GM23338 (cell line): Measurements from ENCODE around the gene ECE2.

Experiments
- EZH2 ChIP-seq: fragments of 200-600 bp; sonication (generic); IDR thresholded peaks from one replicate; pipeline ENCODE4 v1.8.0; 2017; ENCODE audit warnings: antibody characterized with exemption, mild to moderate bottlenecking, low read depth; ENCODE audit not compliant: unreplicated experiment
- EZH2phosphoT487 ChIP-seq: fragments of 200-600 bp; sonication (generic); IDR thresholded peaks from one replicate; pipeline ENCODE4 v1.8.1; 2018; ENCODE audit warnings: antibody characterized with exemption; ENCODE audit not compliant: unreplicated experiment
- JUNB ChIP-seq: IDR thresholded peaks from one replicate; pipeline ENCODE4 v1.6.1; 2016; ENCODE audit warnings: antibody characterized with exemption; ENCODE audit not compliant: unreplicated experiment
- POLR2AphosphoS5 ChIP-seq: IDR thresholded peaks from 2 replicates; pipeline ENCODE4 v1.6.1; 2016; ENCODE audit warnings: antibody characterized with exemption, low read depth
- TF ChIP-seq, protein P1 (sequence below), 2 experiments: fragments of 200-600 bp in 1 of 2; sonication (generic) in 1 of 2; conservative IDR thresholded peaks; 2 replicates each; pipeline versions ENCODE4 v1.5.1 to v1.6.1; 2016 to 2017; ENCODE audit warnings: antibody characterized with exemption in 2 of 2, low read depth in 2 of 2, mild to moderate bottlenecking in 2 of 2, moderate library complexity in 1 of 2
- TF ChIP-seq, protein P2 (sequence below): IDR thresholded peaks from one replicate; pipeline ENCODE4 v1.6.1; 2018; ENCODE audit warnings: antibody characterized with exemption; ENCODE audit not compliant: unreplicated experiment

DNA sequence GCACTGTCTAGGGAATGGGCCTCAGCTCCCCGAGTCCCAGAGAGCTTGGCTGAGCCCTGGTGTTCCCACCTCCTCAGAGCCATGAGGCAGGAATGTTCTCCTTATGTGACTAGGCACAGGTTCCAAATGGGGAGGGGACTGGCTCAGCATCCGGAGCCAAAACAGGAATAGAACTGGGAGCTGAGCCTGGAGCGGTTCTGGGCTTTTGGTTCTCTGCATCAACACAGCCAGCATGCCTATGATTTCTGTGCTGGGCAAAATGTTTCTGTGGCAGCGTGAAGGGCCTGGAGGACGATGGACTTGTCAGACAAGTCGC lies 61.5 kb downstream of the ECE2 start, which contains the start of gene FAM131A:
- TF ChIP-seq, protein P1, sequence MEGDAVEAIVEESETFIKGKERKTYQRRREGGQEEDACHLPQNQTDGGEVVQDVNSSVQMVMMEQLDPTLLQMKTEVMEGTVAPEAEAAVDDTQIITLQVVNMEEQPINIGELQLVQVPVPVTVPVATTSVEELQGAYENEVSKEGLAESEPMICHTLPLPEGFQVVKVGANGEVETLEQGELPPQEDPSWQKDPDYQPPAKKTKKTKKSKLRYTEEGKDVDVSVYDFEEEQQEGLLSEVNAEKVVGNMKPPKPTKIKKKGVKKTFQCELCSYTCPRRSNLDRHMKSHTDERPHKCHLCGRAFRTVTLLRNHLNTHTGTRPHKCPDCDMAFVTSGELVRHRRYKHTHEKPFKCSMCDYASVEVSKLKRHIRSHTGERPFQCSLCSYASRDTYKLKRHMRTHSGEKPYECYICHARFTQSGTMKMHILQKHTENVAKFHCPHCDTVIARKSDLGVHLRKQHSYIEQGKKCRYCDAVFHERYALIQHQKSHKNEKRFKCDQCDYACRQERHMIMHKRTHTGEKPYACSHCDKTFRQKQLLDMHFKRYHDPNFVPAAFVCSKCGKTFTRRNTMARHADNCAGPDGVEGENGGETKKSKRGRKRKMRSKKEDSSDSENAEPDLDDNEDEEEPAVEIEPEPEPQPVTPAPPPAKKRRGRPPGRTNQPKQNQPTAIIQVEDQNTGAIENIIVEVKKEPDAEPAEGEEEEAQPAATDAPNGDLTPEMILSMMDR (conservative IDR thresholded peaks at IDR 0.05; ENCODE audit: low read depth in 2 of 2) = no peak
- TF ChIP-seq EZH2phosphoT487 (no peak), EZH2 (no peak), POLR2AphosphoS5 (no peak), JUNB (no peak)
- TF ChIP-seq, protein P2, sequence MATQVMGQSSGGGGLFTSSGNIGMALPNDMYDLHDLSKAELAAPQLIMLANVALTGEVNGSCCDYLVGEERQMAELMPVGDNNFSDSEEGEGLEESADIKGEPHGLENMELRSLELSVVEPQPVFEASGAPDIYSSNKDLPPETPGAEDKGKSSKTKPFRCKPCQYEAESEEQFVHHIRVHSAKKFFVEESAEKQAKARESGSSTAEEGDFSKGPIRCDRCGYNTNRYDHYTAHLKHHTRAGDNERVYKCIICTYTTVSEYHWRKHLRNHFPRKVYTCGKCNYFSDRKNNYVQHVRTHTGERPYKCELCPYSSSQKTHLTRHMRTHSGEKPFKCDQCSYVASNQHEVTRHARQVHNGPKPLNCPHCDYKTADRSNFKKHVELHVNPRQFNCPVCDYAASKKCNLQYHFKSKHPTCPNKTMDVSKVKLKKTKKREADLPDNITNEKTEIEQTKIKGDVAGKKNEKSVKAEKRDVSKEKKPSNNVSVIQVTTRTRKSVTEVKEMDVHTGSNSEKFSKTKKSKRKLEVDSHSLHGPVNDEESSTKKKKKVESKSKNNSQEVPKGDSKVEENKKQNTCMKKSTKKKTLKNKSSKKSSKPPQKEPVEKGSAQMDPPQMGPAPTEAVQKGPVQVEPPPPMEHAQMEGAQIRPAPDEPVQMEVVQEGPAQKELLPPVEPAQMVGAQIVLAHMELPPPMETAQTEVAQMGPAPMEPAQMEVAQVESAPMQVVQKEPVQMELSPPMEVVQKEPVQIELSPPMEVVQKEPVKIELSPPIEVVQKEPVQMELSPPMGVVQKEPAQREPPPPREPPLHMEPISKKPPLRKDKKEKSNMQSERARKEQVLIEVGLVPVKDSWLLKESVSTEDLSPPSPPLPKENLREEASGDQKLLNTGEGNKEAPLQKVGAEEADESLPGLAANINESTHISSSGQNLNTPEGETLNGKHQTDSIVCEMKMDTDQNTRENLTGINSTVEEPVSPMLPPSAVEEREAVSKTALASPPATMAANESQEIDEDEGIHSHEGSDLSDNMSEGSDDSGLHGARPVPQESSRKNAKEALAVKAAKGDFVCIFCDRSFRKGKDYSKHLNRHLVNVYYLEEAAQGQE = no peak
